Suprapubic skin (tissue), 4 donors: Measurements from ENCODE around the gene FUT9. TPM values are rescaled to one million over a fixed set of nuclear protein-coding genes. Genes with fewer than 3 reads are reported as not detected.

Source experiments
- DNase-seq, 2 donors: peaks; one replicate each; pipeline ENCODE4 v3.0.0-alpha.2; 2019; ENCODE audit warnings: low spot score in 2 of 2
- H3K27ac ChIP-seq: fragments of 200-600 bp; sonication (generic); one replicate; pipeline ENCODE4 v1.5.1; 2019
- H3K27me3 ChIP-seq: fragments of 200-600 bp; sonication (generic); one replicate; pipeline ENCODE4 v1.5.1; 2019
- H3K36me3 ChIP-seq: fragments of 200-600 bp; sonication (generic); one replicate; pipeline ENCODE4 v1.5.1; 2019
- H3K4me1 ChIP-seq: fragments of 200-600 bp; sonication (generic); one replicate; pipeline ENCODE4 v1.5.1; 2019
- H3K4me3 ChIP-seq: fragments of 200-600 bp; sonication (generic); one replicate; pipeline ENCODE4 v1.5.1; 2019; ENCODE audit warnings: mild to moderate bottlenecking
- H3K9me3 ChIP-seq: fragments of 200-600 bp; sonication (generic); one replicate; pipeline ENCODE4 v1.5.1; 2019
- EP300 ChIP-seq: sonication (generic); formaldehyde crosslinking; IDR thresholded peaks from one replicate; pipeline ENCODE4 v1.6.1; 2017; ENCODE audit warnings: antibody characterized with exemption
- POLR2A ChIP-seq, 2 donors: fragments of 450-650 bp; IDR thresholded peaks; one replicate each; pipeline ENCODE4 v1.6.1; 2017; ENCODE audit warnings: antibody characterized with exemption in 2 of 2, mild to moderate bottlenecking in 2 of 2, moderate library complexity in 2 of 2
- POLR2AphosphoS5 ChIP-seq, 3 donors: sonication (generic); formaldehyde crosslinking; IDR thresholded peaks; one replicate each; pipeline ENCODE4 v1.6.1; 2017; ENCODE audit warnings: antibody characterized with exemption in 3 of 3
- WGBS: methylation state at CpG from one replicate; pipeline ENCODE4 v1.1.5; 2018; 5-methylcytosine and 5-hydroxymethylcytosine counted together
- total RNA-seq, 4 donors: library from RNA; depleted of rRNA; stranded (reverse); fragments of >200 nt; gene quantifications; one replicate each; pipeline ENCODE4 v1.1.0, GENCODE V29; 2016
- TF ChIP-seq, protein P1 (sequence below), 2 donors: fragments of 200-600 bp in 1 of 2; fragments of 450-650 bp in 1 of 2; sonication (generic) in 1 of 2; IDR thresholded peaks; one replicate each; pipeline ENCODE4 v1.5.1; 2016 to 2019; ENCODE audit warnings: antibody characterized with exemption in 2 of 2, mild to moderate bottlenecking in 1 of 2, moderate library complexity in 1 of 2

Gene FUT9
- total RNA-seq, 4 donors from 2014 or later = 0.13 to 1.4 (median 0.43) TPM

DNA sequence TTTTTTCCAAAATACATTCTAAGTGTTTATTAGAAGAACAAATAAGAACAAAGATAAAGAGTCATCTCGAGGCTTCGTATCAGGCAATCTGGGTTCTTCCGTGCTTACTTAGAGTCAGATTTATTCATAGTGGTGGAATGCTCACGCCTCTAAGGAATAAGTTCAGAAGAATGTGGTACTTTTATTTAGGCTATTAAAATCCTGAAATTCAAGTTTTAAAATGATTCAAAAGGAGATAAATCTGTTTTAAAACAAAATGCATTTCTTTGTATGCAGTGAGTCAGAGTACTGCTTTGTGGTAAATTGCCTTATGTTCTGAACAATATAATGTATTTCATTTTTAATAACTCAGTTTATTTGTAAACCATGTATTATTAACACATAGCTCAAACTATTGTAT, 89.1 kb downstream of the FUT9 start:
- TF ChIP-seq EP300 (no peak), POLR2A (IDR thresholded peaks at IDR 0.05) (no peak), POLR2AphosphoS5 (IDR thresholded peaks at IDR 0.05) (no peak)
- TF ChIP-seq, protein P1, sequence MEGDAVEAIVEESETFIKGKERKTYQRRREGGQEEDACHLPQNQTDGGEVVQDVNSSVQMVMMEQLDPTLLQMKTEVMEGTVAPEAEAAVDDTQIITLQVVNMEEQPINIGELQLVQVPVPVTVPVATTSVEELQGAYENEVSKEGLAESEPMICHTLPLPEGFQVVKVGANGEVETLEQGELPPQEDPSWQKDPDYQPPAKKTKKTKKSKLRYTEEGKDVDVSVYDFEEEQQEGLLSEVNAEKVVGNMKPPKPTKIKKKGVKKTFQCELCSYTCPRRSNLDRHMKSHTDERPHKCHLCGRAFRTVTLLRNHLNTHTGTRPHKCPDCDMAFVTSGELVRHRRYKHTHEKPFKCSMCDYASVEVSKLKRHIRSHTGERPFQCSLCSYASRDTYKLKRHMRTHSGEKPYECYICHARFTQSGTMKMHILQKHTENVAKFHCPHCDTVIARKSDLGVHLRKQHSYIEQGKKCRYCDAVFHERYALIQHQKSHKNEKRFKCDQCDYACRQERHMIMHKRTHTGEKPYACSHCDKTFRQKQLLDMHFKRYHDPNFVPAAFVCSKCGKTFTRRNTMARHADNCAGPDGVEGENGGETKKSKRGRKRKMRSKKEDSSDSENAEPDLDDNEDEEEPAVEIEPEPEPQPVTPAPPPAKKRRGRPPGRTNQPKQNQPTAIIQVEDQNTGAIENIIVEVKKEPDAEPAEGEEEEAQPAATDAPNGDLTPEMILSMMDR (IDR thresholded peaks at IDR 0.05) = no peak
- Histone ChIP-seq H3K4me3 (no peak overlapping the region), H3K27ac (no peak overlapping the region), H3K27me3 (no peaks in the 10 kb centered on the region), H3K9me3 (no peaks in the 10 kb centered on the region), H3K36me3 (no peaks in the 10 kb centered on the region), H3K4me1 (no peaks in the 10 kb centered on the region)
- DNase-seq = no peak
- 53% methylated on average over 4 of the region's 4 CpGs for WGBS

DNA sequence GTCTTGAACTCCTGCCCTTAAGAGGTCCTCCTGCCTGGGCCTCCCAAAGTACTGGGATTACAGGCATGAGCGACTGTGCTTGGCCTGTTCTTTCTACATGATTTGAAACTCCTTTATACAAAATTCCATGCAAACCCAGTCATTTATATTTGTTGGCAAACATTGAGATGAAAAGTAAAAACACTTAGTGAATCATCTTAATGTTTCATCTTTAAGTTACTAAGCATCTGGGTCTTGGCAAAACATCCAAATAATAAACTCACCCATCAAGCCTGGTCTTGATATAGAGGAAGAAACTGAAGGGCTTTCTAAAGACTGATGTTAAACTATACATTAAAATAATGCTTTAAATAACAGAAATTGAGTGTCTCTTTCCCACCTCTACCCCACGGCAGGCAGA, 95.1 kb downstream of the FUT9 start:
- WGBS = 45% methylated on average over 2 of the region's 2 CpGs
- no peak for TF ChIP-seq POLR2AphosphoS5 (IDR thresholded peaks at IDR 0.05)
- TF ChIP-seq, protein P1 (IDR thresholded peaks at IDR 0.05) = no peak
- TF ChIP-seq EP300 = no peak
- no peak for TF ChIP-seq POLR2A (IDR thresholded peaks at IDR 0.05)
- H3K27me3 ChIP-seq = no peaks in the 10 kb centered on the region
- no peak overlapping the region for H3K27ac ChIP-seq
- DNase-seq = no peak
- no peaks in the 10 kb centered on the region for H3K4me1 ChIP-seq
- no peaks in the 10 kb centered on the region for H3K9me3 ChIP-seq
- no peaks in the 10 kb centered on the region for H3K36me3 ChIP-seq
- no peak overlapping the region for H3K4me3 ChIP-seq

DNA sequence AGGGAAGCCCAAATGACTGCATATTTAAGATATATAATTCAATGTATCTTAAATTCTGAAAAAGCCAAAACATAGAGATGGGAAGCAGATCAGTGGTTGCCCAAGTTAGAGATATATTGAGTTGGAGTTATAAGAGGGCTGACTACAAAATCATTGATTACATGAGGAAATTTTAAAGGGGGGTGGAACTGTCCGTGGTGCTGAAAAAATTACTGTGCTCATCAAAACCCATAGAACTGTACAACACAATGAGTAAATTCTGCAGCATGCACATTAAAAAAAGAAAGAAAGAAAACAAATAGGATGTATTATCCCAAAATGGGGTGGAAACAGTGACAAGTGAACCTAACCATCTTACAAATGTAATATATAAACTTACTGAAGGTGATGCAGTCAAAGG, 100.9 kb downstream of the FUT9 start:
- Histone ChIP-seq H3K36me3 (no peaks in the 10 kb centered on the region), H3K9me3 (no peaks in the 10 kb centered on the region), H3K4me3 (no peak overlapping the region), H3K27me3 (no peaks in the 10 kb centered on the region), H3K27ac (no peak overlapping the region), H3K4me1 (no peaks in the 10 kb centered on the region)
- no peak for TF ChIP-seq POLR2A (IDR thresholded peaks at IDR 0.05)
- no peak for TF ChIP-seq POLR2AphosphoS5 (IDR thresholded peaks at IDR 0.05)
- no peak for TF ChIP-seq EP300
- TF ChIP-seq, protein P1 (IDR thresholded peaks at IDR 0.05) = no peak
- 14% methylated on average over 1 of the region's 1 CpG for WGBS
- no peak for DNase-seq

DNA sequence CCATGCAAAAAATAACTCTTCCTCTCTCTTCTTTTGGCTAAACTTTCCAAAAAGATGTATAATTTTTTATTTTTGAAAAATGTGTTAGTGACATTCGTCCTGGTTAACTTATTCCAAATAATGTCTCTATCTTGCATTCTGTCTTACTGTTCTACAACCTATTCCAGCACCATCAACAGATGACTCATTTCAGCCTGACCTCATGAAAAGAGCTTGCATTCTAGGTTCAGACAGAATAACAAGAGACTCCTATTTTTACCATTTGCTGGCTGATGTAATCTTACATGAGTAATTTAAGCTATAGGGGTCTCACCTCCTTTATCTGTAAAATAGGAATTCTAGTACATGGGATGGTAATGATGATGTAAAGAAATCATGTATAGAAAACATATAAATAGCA, 109.0 kb downstream of the FUT9 start:
- Histone ChIP-seq H3K36me3 (no peaks in the 10 kb centered on the region), H3K27me3 (no peaks in the 10 kb centered on the region), H3K27ac (no peak overlapping the region), H3K9me3 (no peaks in the 10 kb centered on the region), H3K4me3 (no peak overlapping the region), H3K4me1 (no peaks in the 10 kb centered on the region)
- DNase-seq = no peak
- no peak for TF ChIP-seq EP300
- TF ChIP-seq POLR2AphosphoS5 (IDR thresholded peaks at IDR 0.05) = no peak
- TF ChIP-seq POLR2A (IDR thresholded peaks at IDR 0.05) = no peak
- TF ChIP-seq, protein P1 (IDR thresholded peaks at IDR 0.05) = no peak
- 49% methylated on average over 1 of the region's 1 CpG for WGBS

DNA sequence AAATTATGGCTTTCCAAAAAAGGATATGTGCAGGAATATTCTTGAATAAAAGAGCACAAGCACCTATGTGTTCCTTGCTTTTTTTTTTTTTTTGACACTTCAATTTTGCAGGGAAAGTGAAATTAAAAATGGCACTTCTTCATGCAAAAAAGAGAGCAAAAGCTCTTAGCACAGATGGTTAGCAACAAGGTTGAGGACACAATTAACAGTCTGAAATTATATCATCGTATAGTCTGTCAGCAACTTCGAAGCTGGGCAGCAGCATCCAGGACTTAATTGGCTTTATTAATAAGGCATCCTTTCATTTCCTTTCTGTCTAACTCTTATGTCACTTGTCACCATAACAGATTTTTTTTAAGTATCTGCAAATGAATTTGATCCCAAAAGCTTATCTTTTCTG, 122.6 kb downstream of the FUT9 start:
- TF ChIP-seq EP300 (no peak), POLR2A (IDR thresholded peaks at IDR 0.05) (no peak), POLR2AphosphoS5 (IDR thresholded peaks at IDR 0.05) (no peak)
- TF ChIP-seq, protein P1 (IDR thresholded peaks at IDR 0.05) = no peak
- no peak overlapping the region for H3K4me3 ChIP-seq
- 77% methylated on average over 2 of the region's 2 CpGs for WGBS
- no peaks in the 10 kb centered on the region for H3K36me3 ChIP-seq
- no peaks in the 10 kb centered on the region for H3K27me3 ChIP-seq
- no peaks in the 10 kb centered on the region for H3K9me3 ChIP-seq
- no peak for DNase-seq
- H3K27ac ChIP-seq = no peak overlapping the region
- no peaks in the 10 kb centered on the region for H3K4me1 ChIP-seq
